Left renal pelvis (tissue), 4 donors: ENCODE data around the gene TAB3. TPM values are rescaled to one million over a fixed set of nuclear protein-coding genes. Genes with fewer than 3 reads are reported as not detected.
"Not testable (repeated sequence)": the region's sequence is repeated elsewhere in the genome, so short reads cannot be mapped to it uniquely, and the experiment has no call there.

ENCODE experiments used
- DNase-seq, 4 donors: peaks; one replicate each; pipeline ENCODE4 v3.0.0-alpha.2; 2013; ENCODE audit warnings: low read depth in 4 of 4, low spot score in 3 of 4
- polyA plus RNA-seq, 4 donors: library from polyadenylated mRNA; unstranded; fragments of 120-200 nt; gene quantifications; one replicate each; pipeline ENCODE4 v1.2.1, GENCODE V29; 2013; ENCODE audit not compliant: insufficient read length in 4 of 4

TAB3 gene
- polyA plus RNA-seq, 4 donors, result 19.9 to 35.1 (median 33.5) TPM

DNA sequence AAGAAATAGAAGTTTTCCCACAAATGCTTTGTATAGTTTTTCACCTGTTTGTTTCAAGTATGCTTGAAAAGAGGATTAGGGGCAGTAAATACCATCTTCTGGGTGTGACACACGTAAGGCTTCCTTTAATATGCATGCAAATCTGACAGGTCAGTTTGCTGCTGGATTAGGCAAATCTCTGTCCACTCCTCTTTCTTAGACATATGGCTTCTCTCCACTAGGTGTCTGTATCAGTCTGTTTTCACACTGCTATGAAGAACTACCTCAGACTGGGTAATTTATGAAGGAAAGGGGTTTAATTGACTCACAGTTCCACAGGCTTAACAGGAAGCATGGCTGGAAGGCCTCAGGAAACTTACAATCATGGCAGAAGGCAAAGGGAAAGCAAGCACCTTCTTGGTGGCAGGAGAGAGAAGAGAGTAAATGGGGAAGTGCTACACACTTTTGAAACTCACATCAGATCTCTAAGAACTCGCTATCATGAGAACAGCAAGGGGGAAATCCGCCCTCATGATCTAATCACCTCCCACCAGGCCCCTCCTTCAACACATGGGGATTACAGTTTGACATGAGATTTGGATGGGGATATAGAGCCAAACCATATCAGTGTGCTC is 66.9 kb downstream of the TAB3 start:
- no peak for DNase-seq

DNA sequence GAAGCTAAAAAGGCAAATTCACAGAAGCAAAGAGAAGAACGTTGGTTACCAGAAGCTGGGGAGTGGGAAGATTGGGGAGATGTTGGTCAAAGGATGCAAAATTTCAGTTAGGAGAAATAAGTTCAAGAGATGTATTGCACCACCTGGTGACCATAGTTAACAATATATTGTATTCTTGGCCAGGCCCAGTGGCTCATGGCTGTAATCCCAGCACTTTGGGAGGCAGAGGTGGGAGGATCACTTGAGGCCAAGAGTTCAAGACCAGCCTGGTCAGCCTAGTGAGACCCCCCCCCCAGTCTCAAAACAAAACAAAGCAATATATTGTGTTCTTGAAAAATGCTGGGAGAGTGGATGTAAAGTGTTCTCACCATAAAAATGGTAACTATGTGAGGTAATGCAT is 67.9 kb downstream of the TAB3 start:
- DNase-seq, result no peak

DNA sequence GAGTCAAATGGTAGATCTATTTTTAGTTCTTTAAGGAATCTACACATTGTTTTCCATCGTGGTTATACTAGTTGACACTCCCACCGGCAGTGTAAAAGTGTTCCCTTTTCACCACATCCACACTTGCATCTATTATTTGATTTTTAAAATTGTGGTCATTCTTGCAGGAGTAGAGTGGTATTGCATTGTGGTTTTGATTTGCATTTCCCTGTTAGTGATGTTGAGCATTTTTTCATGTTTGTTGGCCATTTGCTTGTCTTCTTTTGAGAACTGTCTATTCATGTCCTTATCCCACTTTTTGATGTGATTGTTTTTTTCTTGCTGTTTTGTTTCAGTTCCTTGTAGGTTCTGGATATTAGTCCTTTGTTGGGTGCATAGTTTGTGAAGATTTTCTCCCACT is 70.0 kb downstream of the TAB3 start:
- no peak for DNase-seq

DNA sequence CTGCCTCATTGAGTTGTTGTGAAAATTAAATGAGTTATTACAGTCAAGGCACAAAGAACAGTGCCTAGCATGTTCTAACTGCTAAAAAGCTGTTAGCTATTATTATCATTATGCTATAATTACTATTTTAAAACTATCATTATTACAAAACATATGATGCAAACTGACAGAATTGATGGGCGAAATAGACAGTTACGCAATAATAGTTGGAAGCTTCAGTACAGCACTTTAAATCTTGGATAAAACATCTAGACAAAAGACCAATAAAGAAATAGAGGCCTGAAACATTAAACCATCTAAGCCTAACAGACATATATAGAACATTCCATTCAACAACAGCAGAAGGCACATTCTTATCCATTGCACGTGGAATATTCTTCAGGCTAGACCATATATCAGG is 73.0 kb downstream of the TAB3 start:
- no peak for DNase-seq

DNA sequence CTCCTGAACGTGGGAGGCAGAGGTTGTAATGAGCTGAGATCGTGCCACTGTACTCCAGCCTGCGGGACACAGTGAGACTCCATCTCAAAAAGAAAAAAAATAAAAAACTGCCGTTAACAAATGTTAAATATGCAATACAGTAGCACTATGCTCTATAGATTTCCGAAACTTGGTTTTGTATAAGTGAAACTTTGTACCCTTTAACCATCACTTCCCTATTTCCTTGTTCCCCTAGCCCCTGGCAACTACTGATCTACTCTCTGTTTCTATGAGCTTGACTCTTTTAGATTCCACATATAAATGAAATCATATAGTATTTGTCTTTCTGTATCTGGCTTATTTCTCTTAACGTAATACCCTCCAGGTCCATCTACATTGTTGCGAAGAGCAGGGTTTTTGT is 74.1 kb downstream of the TAB3 start:
- DNase-seq, result no peak

DNA sequence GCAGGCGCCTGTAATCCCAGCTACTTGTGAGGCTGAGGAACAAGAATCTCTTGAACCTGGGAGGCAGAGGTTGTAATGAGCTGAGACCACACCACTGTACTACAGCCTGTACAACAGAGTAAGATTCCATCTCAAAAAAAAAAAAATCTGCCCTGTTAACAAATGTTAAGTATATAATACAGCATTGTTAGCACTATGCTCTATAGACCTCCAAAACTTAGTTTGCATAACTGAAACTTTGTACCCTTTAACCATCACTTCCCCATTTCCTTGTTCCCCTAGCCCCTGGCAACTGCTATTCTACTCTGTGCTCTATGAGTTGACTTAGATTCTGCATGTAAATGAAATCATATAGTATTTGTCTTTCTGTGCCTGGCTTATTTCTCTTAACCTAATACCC is 76.7 kb downstream of the TAB3 start:
- DNase-seq, result no peak

DNA sequence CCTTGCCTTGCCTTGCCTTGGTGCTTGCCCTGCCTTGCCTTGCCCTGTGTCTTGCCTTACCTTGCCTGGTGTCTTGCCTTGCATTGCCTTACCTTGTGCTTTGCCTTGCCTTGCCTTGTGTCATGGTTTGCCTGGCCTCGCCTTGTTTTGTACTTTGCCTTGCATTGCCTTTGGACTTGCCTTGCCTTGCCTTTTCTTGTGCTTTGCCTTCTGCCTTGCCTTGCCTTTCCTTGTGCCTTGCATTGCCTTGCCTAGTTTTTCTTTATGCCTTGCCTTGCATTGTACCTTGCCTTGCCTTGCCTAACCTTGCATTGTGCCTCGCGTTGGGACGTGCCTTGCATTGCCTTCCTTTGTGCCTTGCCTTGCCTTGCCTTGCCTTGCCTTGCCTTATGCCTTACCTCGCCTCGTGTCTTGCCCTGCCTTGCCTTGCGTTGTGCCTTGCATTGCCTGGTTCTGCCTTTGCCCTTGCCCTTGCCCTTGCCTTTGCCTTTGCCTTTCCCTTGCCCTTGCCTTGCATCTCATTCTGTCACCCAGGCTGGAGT is 82.8 kb downstream of the TAB3 start:
- no peak for DNase-seq

GRCh38 chrX:30804462-30804861 is 84.6 kb downstream of the TAB3 start:
- DNase-seq, result no peak

GRCh38 chrX:30800901-30801300 is 88.2 kb downstream of the TAB3 start:
- no peak for DNase-seq

- no peak for DNase-seq
Measured at GRCh38 chrX:30799327-30799726, 89.7 kb downstream of the TAB3 start.

DNA sequence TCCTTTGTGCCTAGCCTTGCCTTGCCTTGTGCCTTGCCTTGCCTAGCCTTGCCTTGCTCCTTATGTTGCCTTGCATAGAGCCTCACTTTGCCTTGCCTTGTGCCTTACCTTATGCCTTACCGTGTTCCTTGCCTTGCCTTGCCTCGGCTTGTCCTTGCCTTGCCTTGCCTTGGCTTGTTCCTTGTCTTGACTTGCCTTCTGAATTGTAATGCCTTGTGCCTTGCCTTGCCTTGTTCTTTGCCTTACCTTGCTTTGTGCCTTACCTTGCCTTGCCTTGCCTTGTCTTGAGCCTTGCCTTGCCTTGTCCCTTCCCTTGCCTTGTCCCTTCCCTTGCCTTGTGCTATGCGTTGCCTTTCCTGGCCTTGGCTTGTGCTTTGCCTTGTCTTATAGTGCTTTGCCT is 90.2 kb downstream of the TAB3 start:
- DNase-seq, result no peak

GRCh38 chrX:30797301-30797700 is 91.8 kb downstream of the TAB3 start:
- not testable (repeated sequence) for DNase-seq

- DNase-seq, result no peak
Measured at GRCh38 chrX:30795981-30796958, 92.8 kb downstream of the TAB3 start.

DNA sequence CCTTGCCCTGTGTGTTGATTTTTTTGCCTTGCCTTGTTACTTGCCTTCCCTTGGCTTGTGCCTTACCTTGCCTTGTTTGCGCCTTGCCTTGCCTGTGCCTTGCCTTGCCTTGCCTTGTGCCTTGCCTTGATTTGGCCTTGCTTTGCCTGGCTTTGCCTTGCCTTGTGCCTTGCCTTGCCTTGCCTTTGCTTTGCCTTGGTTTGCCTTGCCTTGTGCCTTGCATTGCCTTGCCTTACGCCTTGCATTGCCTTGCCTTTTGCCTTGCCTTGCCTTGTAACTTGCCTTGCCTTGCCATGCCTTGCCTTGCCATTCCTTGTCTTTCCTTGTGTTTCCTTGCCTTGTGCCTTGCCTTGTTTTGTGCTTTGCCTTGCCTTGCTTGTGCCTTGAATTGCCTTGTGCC is 94.6 kb downstream of the TAB3 start:
- no peak for DNase-seq

GRCh38 chrX:30793767-30794103 is 95.3 kb downstream of the TAB3 start:
- no peak for DNase-seq

GRCh38 chrX:30793075-30793766 is 95.8 kb downstream of the TAB3 start:
- no peak for DNase-seq

DNA sequence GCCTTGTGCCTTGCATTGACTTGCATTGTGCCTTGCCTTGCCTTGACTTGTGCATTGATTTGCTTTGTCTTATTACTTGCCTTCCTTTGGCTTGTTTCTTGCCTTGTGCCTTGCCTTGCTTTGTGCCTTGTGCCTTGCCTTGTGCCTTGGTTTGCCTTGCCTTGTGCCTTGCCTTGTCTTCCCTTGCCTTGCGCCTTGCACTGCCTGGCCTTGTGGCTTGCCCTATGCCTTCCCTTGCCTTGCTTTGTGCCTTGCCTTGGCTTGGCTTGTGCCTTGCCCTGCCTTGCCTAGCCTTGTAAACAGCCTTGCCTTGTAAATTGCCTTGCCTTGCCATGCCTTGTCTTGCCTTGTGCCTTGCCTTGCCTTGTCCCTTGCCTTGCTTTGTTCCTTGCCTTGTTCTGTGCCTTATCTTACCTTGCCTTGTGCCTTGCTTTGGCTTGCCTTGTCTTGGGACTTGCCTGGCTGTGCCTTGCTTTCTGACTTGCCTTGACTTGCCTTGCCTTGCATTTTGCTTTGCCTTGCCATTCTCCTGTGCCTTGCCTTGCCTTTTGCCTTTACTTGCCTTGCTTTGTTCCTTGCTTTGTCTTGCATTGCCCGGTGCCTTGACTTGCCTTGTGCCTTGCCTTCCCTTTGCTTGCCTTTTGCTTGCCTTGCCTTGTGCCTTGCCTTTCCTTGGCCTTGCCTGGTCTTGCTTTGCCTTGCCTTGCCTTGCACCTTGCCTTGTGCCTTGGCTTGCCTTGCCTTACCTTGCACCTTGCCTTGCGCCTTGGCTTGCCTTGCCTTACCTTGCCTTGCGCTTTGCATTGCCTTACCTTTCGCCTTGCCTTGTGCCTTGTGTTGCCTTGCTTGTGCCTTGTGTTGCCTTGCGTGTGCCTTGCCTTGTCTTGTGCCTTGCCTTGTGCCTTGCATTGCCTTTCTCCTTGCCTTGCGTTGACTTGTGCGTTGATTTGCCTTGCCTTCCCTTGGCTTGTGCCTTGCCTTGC is 97.5 kb downstream of the TAB3 start:
- no peak for DNase-seq

DNA sequence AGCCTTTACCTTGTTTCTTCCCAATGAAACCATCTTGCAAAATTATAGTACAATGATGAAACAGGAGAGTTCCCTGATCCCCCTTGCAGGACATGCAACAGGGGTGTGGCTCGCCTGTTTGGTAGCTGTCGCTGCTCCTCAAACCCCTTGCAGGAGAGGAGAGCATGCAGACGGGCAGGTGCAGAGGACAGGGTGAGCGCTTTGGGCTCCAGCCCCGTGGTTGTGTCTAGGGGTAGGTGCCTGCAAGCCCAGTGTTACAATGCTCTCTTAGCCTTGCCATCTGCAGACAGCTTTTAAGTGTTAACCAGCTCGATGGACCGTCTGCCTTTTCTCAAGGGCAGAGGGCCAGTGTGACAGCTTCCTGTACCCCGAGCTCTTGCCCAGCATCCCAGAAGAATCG is 102.0 kb downstream of the TAB3 start:
- DNase-seq, result no peak

- no peak for DNase-seq
Measured at GRCh38 chrX:30786374-30786773, 102.7 kb downstream of the TAB3 start.
